HG02885 (cell line): Measurements from ENCODE around the gene CYP24A1.

ENCODE experiments used
- ATAC-seq: cut with Tn5 transposase; IDR thresholded peaks from one replicate; pipeline ENCODE4 v1.9.1; 2021; ENCODE audit warnings: mild to moderate bottlenecking; ENCODE audit not compliant: unreplicated experiment, poor library complexity

The CYP24A1 gene

GRCh38 chr20:54177378-54177777 is 3.6 kb upstream of the CYP24A1 start:
- ATAC-seq: no peak

- ATAC-seq: no peak
These were observed 2.8 kb upstream of the CYP24A1 start for GRCh38 chr20:54176610-54177009.

DNA sequence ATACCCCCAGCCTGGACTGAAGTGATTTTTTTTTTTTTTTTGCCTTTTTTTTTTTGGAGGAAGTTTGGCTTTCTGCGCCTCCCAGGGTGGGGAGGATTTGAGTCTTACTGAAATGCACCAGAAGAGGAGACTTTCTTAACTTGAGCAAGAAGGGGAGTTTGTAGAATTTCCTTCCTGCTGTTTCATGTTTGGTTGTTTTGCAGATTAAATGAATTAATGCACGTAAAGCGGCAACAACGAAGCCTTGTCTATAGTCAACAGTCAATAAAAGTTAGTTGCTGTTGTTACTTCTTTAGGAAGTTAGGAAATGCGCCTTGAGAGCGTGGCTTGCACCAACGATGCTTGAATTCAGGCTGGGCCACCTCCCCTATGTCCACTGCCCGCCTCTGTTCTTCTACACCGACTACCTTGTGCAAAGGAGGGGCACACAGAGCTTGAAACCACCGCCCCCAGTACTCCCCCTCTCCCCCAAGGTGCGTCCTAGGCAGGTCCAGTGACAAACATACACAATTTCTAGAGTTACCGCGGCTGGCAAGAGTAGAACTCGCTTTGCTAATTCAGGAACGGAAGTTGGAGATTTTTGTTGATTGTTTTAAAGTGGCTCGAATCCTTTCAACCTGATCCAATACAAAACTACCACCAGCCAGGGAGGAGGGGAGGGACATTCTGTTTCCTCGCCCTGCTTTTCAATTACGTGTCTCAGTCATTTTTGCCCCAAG is 830 bp upstream of the CYP24A1 start:
- no peak for ATAC-seq

DNA sequence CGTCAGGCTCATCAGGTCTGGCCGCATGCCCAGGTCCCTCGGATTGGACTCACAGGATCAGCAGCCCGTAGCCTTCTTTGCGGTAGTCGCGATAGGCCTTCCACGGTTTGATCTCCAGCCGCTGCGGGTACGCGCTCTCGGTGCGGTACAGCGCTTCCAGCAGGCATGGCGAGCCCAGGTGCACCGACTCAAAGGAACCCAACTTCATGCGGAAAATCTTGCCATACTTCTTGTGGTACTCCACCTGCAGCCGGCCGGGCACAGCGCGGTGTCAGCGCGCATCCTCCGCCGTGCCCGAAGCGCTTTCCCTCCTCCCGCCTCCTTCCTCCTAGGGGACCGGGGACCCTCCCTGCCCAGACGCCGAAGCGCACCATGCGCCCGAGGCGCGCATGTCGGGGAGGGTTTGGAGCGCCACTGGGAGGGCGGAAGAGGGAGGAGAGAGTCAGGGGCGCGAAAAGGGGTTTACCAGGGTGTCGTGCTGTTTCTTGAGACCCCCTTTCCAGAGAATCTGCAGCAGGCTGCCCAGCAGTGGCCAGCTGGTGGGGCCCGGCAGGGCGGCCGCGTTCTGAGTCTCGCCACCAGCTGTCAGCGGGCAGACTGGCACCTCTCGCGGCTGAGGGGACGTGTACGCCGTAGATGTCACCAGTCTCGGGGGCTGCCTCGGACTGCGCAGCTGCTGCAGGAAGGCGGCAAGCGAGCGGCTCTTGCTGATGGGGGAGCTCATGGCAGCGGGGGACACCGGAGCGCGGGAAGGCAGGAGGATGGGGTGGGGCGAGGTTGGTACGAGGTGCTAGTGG is 732 bp downstream of the CYP24A1 start:
- ATAC-seq: no peak

- ATAC-seq: no peak
These were observed 1.3 kb downstream of the CYP24A1 start for GRCh38 chr20:54172532-54172855.

- no peak for ATAC-seq
These were observed 2.8 kb downstream of the CYP24A1 start for GRCh38 chr20:54170963-54171362.

- ATAC-seq: no peak
These were observed 3.7 kb downstream of the CYP24A1 start for GRCh38 chr20:54170026-54170471.

- no peak for ATAC-seq
These were observed 4.6 kb downstream of the CYP24A1 start for GRCh38 chr20:54168961-54169862.

DNA sequence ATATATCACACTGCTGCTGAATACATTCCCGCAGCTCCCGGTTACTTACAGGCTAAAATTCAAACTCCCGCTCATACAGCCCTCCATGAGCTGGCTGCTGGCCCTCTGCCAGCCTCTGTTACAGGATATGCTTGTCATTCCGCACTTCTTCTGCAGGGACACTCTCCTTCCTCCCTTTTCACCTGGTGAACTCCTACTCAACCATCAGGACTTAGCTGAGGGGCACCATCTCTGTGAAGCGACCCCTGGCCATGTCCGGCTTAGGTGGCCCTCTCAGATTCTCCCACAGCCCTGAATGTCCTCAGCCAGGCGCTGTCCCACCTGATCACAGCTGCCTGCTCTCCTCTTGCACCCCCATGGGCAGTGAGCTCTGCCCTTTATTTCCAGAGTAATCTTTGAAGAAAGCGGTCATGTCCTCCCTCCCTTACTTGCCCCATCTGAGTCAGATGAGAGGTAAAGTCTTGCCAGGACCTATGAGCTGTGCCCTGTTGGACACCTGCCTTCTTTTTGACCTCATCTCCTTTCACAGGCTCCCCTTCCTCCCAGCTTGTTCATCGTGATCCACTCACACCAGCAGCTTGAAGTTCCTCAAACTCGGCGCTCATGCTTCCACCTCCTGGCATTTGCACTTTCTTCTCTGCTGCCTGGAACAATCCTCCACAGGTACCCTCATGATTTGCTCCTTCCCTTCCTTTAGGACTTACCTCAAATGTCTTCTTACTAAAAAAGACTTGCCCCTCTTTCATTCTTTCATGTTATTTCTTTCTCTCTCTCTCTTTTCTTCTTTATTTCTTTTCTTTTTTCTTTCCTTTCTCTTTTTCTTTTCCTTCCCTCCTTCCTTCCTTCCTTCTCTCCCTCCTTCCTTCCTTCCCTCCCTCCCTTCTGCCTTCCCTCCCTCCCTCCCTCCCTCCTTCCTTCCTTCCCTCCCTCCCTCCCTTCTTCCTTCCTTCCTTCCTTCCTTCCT is 5.6 kb downstream of the CYP24A1 start:
- no peak for ATAC-seq

DNA sequence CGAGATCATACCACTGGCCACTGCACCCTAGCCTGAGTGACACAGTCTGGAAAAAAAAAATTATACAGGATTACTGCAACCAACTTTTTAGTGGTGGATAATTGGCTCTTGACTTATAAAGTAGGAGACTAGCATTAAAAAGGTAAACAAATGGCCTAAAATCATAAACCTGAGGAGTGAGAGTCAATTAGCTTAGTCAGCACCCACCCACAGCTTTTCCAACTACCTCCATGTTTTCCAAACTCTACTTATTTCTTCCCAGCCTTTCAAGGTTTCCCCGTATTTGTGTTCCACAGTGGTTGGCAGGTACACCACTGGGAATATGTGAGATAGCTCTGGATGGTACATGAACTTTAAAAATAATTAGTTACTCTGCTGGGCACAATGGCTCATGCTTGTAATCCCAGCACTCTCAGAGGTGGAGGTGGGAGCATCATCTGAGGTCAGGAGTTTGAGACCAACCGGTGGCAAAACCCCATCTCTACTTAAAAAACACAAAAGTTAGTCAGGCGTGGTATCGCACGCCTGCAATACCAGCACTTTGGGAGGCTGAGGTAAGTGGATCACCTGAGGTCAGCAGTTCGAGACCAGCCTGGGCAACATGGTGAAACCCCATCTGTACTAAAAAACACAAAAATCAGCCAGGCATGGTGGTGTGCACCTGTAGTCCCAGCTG is 6.7 kb downstream of the CYP24A1 start:
- no peak for ATAC-seq

GRCh38 chr20:54165803-54166202 is 8.0 kb downstream of the CYP24A1 start:
- ATAC-seq: no peak

DNA sequence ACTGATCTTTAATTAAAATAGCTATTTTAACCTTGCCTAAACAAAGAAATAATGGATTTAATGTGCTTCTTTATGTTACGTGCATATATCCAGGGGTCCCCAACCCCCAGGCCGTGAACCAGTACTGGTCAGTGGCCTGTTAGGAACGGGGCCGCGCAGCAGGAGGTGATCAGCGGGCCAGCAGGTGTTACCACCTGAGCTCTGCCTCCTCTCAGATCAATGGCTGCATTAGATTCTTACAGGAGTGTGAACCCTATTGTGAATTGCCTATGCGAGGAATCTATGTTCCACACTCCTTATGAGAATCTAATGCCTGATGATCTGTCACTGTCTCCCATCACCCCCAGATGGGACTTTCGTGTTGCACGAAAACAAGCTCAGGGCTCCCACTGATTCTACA is 8.8 kb downstream of the CYP24A1 start:
- no peak for ATAC-seq

GRCh38 chr20:54163402-54163801 is 10.4 kb downstream of the CYP24A1 start:
- no peak for ATAC-seq

GRCh38 chr20:54162378-54163009 is 11.3 kb downstream of the CYP24A1 start:
- ATAC-seq: no peak

- ATAC-seq: no peak
These were observed 12.0 kb downstream of the CYP24A1 start for GRCh38 chr20:54161821-54162149.

GRCh38 chr20:54161008-54161820 is 12.6 kb downstream of the CYP24A1 start:
- no peak for ATAC-seq

DNA sequence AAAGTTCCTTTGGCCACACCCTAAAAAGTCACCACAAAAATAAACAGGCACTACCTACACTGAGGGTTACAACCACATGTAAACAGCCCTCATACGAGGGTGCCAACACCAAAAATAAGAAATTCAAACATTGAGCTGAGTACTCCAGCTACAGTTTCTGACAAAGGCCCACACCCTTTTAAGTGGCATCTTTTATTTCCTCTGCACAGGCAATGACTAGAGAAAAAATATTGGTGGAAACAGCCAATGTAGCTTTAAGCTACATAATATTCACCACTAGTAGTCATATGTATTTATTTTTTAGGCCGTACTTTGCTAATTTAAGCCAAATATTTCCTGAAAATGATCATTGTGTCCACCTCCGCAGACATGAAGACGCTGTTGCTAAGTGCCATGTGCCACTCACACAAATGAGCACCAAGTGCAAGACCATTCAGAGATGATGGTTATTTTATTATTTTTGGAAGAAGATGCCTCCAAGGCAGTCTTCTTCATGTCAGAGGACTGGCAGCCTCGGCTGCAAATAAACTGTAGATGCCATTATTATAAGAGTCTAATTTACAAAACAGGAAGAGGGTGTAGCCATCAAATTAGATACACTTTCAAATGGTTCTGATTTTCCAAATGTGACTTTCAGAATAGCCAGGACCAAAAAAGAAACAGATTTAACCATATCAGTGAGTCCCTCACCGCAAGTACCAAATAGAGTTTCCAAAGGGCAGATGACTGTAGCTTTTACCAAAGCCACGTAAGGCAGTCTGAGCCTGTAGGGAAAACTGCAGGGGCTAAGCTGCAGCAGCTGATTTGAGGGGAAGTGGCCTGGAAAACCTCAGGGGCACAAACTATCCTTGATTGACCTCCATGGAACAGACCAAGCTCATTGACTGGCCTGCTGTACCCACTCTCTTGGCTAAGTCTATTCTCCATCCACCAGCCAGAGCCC is 13.4 kb downstream of the CYP24A1 start:
- no peak for ATAC-seq
